ENCODE measurements around the gene TMEM43. TPM values are rescaled to one million over a fixed set of nuclear protein-coding genes. Genes with fewer than 3 reads are reported as not detected.

The TMEM43 gene
- total and polyA plus RNA-seq, 2 experiments from 2014 or later: 59.4 to 73.1 TPM

DNA sequence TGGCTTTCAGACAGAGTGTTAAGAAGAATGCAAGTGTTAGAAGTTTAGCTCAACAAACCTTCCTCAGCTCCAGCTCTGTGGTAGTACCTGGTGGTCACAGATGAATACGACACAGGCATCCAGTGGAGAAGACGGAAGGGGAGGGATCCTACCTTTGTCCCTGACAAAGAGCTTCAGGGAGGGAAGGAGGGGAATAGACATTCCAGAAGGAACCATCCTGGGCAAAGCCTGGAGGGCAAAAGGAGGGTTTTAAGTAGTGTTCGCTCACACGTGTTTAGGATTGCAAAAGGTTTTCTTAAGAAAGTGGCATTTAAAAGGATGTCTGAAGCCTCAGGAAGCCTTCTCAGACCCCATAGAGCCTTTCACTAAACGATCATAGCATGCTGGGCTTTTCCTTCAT is 3.0 kb upstream of the TMEM43 start:
- Histone ChIP-seq H3K4me3 (no peak overlapping the region), H3K36me3 (replicated peaks; ENCODE audit: insufficient read depth, low read depth) (no peaks in the 10 kb centered on the region), H3K27me3 (no peaks in the 10 kb centered on the region), H4K20me1 (ENCODE audit: insufficient read depth, poor library complexity, severe bottlenecking) (peaks cover 10% of the 10 kb centered on the region), H3K9me3 (ENCODE audit: low read depth) (no peaks in the 10 kb centered on the region), H2AFZ (no peak overlapping the region), H3K4me1 (ENCODE audit: insufficient read depth) (peaks cover 37% of the 10 kb centered on the region), H3K27ac (no peak overlapping the region), H3K9me2 (replicated peaks; ENCODE audit: insufficient read depth) (no peaks in the 10 kb centered on the region), H3K4me2 (no peak overlapping the region), H3K79me2 (peaks cover 45% of the 10 kb centered on the region)
- WGBS (ENCODE audit: low lambda C conversion rate, missing lambda C conversion rate): 92% methylated on average over 5 of the region's 5 CpGs
- peak; percentile 2 for DNase-seq (ENCODE audit: low spot score)
- no peak for TF ChIP-seq EZH2 (IDR thresholded peaks at IDR 0.05; ENCODE audit: borderline replicate concordance)
- no peak for TF ChIP-seq EZH2phosphoT487 (IDR thresholded peaks at IDR 0.05; ENCODE audit: low read depth, severe bottlenecking, unreplicated experiment)
- no peak for TF ChIP-seq CTCF (IDR thresholded peaks at IDR 0.05; ENCODE audit: poor library complexity)

DNA sequence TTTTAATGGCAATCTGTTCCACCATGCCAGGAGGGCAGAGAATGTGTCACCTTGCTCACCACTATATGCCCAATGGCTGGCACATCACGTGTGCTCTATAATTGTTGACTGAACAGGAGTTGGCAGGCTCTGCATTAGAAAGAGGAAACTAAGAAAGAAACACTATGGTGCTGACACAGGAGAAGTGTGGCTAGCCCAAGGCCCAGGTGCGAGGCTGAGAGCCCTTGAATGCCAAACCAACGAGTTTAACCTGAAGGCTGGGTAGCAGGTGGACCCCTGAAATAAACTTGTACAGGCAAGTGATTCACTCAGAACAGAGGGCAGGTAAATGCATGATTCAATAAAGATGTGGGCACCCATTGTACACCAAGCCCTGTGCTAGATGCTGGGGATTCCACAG is 2.6 kb upstream of the TMEM43 start:
- no peak overlapping the region for H2AFZ ChIP-seq
- no peak for DNase-seq (ENCODE audit: low spot score)
- no peak overlapping the region for H3K4me3 ChIP-seq
- no peaks in the 10 kb centered on the region for H3K9me2 ChIP-seq (replicated peaks; ENCODE audit: insufficient read depth)
- 97% methylated on average over 3 of the region's 3 CpGs for WGBS (ENCODE audit: low lambda C conversion rate, missing lambda C conversion rate)
- no peaks in the 10 kb centered on the region for H3K27me3 ChIP-seq
- H3K27ac ChIP-seq: no peak overlapping the region
- H3K4me1 ChIP-seq (ENCODE audit: insufficient read depth): peaks cover 37% of the 10 kb centered on the region
- no peak for TF ChIP-seq EZH2 (IDR thresholded peaks at IDR 0.05; ENCODE audit: borderline replicate concordance)
- TF ChIP-seq CTCF (IDR thresholded peaks at IDR 0.05; ENCODE audit: poor library complexity): no peak
- no peak for TF ChIP-seq EZH2phosphoT487 (IDR thresholded peaks at IDR 0.05; ENCODE audit: low read depth, severe bottlenecking, unreplicated experiment)
- H3K4me2 ChIP-seq: no peak overlapping the region
- peaks cover 45% of the 10 kb centered on the region for H3K79me2 ChIP-seq
- H3K36me3 ChIP-seq (replicated peaks; ENCODE audit: insufficient read depth, low read depth): no peaks in the 10 kb centered on the region
- no peaks in the 10 kb centered on the region for H3K9me3 ChIP-seq (ENCODE audit: low read depth)
- peaks cover 13% of the 10 kb centered on the region for H4K20me1 ChIP-seq (ENCODE audit: insufficient read depth, poor library complexity, severe bottlenecking)

- Histone ChIP-seq H4K20me1 (ENCODE audit: insufficient read depth, poor library complexity, severe bottlenecking) (peaks cover 19% of the 10 kb centered on the region), H3K79me2 (peaks cover 50% of the 10 kb centered on the region), H3K36me3 (replicated peaks; ENCODE audit: insufficient read depth, low read depth) (no peaks in the 10 kb centered on the region), H2AFZ (peak overlapping the region; percentile 80), H3K27ac (peak overlapping the region; percentile 60), H3K27me3 (no peaks in the 10 kb centered on the region), H3K9me2 (replicated peaks; ENCODE audit: insufficient read depth) (no peaks in the 10 kb centered on the region), H3K9me3 (ENCODE audit: low read depth) (no peaks in the 10 kb centered on the region), H3K4me1 (ENCODE audit: insufficient read depth) (peaks cover 29% of the 10 kb centered on the region), H3K4me2 (peak overlapping the region; percentile 81), H3K4me3 (peak overlapping the region; percentile 78)
- WGBS (ENCODE audit: low lambda C conversion rate, missing lambda C conversion rate): 55% methylated on average over 15 of the region's 15 CpGs
- TF ChIP-seq EZH2phosphoT487 (IDR thresholded peaks at IDR 0.05; ENCODE audit: low read depth, severe bottlenecking, unreplicated experiment): no peak
- TF ChIP-seq EZH2 (IDR thresholded peaks at IDR 0.05; ENCODE audit: borderline replicate concordance): no peak
- no peak for TF ChIP-seq CTCF (IDR thresholded peaks at IDR 0.05; ENCODE audit: poor library complexity)
- DNase-seq (ENCODE audit: low spot score): peak; percentile 12
Observed at GRCh38 chr3:14123308-14124222, 1.3 kb upstream of the TMEM43 start.

All from hepatocyte (in vitro differentiated cells).